Subcutaneous adipose tissue (tissue), 4 donors: ENCODE measurements around the gene CNDP1. TPM values are rescaled to one million over a fixed set of nuclear protein-coding genes. Genes with fewer than 3 reads are reported as not detected.

ENCODE experiments used
- CTCF ChIP-seq: fragments of 450-650 bp; IDR thresholded peaks from one replicate; pipeline ENCODE4 v1.5.1; 2016; ENCODE audit warnings: low read depth, mild to moderate bottlenecking, control low read depth, antibody characterized with exemption, moderate library complexity
- total RNA-seq, 4 donors: library from RNA; depleted of rRNA; stranded (reverse); fragments of >200 nt; gene quantifications; one replicate each; pipeline ENCODE4 v1.1.0, GENCODE V29; 2016

CNDP1 gene
- total RNA-seq, 4 donors from 2014 or later = 1.1 TPM; not detected in 3

- TF ChIP-seq CTCF = no peak
Measured at GRCh38 chr18:74597034-74597661, 62.8 kb downstream of the CNDP1 start.

GRCh38 chr18:74597662-74598349 lies 63.5 kb downstream of the CNDP1 start, which contains the start of gene ZNF407:
TSS of gene ZNF407 (plus strand) at chr18:74597870. CDS start at chr18:74631020, 33,150 bp downstream.
- no peak for TF ChIP-seq CTCF

- no peak for TF ChIP-seq CTCF
Measured at GRCh38 chr18:74598350-74599001, 64.2 kb downstream of the CNDP1 start.

- TF ChIP-seq CTCF = no peak
Measured at GRCh38 chr18:74604361-74604760, 70.1 kb downstream of the CNDP1 start.

- TF ChIP-seq CTCF = no peak
Measured at GRCh38 chr18:74604774-74605173, 70.5 kb downstream of the CNDP1 start.

GRCh38 chr18:74608681-74609080 lies 74.4 kb downstream of the CNDP1 start:
- no peak for TF ChIP-seq CTCF

GRCh38 chr18:74609535-74609934 lies 75.2 kb downstream of the CNDP1 start:
- no peak for TF ChIP-seq CTCF
